ENCODE data around the gene RASSF4. TPM values are rescaled to one million over a fixed set of nuclear protein-coding genes. Genes with fewer than 3 reads are reported as not detected.

Gene RASSF4
- total RNA-seq, 1 donor from 2014 or later = 40.0 TPM

DNA sequence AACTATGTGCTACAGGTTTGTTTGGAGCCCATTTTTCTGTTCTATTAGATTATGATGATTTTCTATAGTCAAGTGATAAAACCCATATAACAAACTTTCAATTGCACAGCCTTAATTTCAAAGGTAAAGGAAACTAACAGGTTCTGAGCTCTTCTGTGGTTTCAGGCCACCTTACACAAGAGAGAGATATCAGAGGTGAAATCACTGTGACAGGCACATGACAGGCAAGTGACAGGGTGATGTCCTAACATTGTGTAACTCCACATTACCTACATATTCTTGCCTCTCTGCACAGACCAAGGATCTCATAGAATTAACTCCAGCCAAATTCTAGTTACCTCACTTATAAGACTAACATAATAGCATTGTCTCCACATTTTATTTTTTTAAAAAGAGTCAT lies 76.1 kb downstream of the RASSF4 start:
- DNase-seq (ENCODE audit: low spot score in 2 of 2) = no peak
- Histone ChIP-seq H3K9me3 (peaks cover 0 to 5% of the 10 kb centered on the region in 2 donors), H3K27me3 (no peaks in the 10 kb centered on the region), H3K4me1 (no peaks in the 10 kb centered on the region), H3K36me3 (no peaks in the 10 kb centered on the region), H3K4me3 (no peak overlapping the region), H3K27ac (no peak overlapping the region)
- intact Hi-C loops (cut with DNase I) = no loop called here
- TF ChIP-seq, protein P1, sequence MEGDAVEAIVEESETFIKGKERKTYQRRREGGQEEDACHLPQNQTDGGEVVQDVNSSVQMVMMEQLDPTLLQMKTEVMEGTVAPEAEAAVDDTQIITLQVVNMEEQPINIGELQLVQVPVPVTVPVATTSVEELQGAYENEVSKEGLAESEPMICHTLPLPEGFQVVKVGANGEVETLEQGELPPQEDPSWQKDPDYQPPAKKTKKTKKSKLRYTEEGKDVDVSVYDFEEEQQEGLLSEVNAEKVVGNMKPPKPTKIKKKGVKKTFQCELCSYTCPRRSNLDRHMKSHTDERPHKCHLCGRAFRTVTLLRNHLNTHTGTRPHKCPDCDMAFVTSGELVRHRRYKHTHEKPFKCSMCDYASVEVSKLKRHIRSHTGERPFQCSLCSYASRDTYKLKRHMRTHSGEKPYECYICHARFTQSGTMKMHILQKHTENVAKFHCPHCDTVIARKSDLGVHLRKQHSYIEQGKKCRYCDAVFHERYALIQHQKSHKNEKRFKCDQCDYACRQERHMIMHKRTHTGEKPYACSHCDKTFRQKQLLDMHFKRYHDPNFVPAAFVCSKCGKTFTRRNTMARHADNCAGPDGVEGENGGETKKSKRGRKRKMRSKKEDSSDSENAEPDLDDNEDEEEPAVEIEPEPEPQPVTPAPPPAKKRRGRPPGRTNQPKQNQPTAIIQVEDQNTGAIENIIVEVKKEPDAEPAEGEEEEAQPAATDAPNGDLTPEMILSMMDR (IDR thresholded peaks at IDR 0.05) = no peak

DNA sequence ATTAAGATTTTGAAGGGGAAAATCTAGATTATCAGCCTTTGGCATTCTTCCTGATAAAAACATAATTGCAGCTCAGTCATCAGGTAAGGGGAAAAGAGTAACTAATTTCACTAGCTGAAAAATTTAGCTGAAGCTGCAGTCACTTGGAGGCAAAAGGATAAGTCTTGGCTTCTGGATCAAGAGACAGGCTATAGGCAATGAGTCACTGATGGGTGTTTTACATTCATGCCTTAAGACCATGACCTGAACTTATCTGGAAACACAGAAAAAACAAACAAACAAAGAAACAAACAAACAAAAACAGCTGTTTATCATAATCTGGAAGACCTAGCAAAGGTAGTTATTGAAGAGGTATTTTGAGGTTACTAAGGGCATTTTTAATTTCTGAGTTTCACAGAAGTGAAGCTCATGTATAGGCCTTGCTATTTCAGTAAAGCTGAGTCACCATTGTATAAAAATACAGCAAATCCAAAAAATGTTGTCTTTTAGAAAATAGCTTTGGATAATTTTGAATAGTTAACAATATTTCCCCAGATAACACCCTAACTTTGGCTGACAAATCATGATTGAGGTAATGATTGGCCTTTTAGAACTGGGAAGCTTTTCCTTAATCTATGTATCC lies 81.4 kb downstream of the RASSF4 start:
- Histone ChIP-seq H3K27ac (no peak overlapping the region), H3K36me3 (no peaks in the 10 kb centered on the region), H3K9me3 (no peaks in the 10 kb centered on the region), H3K4me3 (no peak overlapping the region), H3K4me1 (no peaks in the 10 kb centered on the region), H3K27me3 (no peaks in the 10 kb centered on the region)
- intact Hi-C loops (cut with DNase I) = no loop called here
- no peak for DNase-seq (ENCODE audit: low spot score in 2 of 2)
- TF ChIP-seq, protein P1 (IDR thresholded peaks at IDR 0.05) = no peak

DNA sequence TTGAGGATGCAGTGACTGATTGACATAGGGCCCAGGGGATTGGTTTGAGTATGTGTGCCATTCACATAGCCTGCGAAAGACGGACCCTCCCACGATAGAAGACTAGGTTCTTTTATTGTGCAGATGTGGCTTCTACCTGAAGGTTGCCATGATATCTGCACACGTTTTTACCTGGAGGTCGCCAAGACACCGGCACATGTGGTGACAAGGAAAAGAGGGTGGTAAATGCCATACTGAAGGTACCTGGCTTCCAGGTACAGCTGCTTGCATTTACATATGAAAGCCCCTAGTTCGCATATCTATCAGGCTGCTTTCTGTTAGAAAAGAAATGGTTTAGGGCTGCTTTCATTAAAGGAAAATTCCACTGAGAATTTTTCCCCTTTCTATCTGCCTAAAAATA lies 84.7 kb downstream of the RASSF4 start:
- no peak overlapping the region for H3K27ac ChIP-seq
- intact Hi-C loops (cut with DNase I) = no loop called here
- no peaks in the 10 kb centered on the region for H3K27me3 ChIP-seq
- DNase-seq (ENCODE audit: low spot score in 2 of 2) = no peak
- no peaks in the 10 kb centered on the region for H3K36me3 ChIP-seq
- H3K4me3 ChIP-seq = no peak overlapping the region
- no peaks in the 10 kb centered on the region for H3K4me1 ChIP-seq
- no peaks in the 10 kb centered on the region for H3K9me3 ChIP-seq
- TF ChIP-seq, protein P1 (IDR thresholded peaks at IDR 0.05) = no peak

Other genes starting within 250 kb of the RASSF4 start
- not detected for gene TMEM72, start 48.5 kb upstream of the RASSF4 start, total RNA-seq
- gene DEPP1, start 19.0 kb downstream of the RASSF4 start, total RNA-seq = 309 TPM
- gene ZNF22, start 41.1 kb downstream of the RASSF4 start, total RNA-seq = 1.6 TPM